Right kidney (tissue), 1 donor: Measurements from ENCODE around the gene NR5A2.
A peak's percentile ranks its signal among the peaks of the same experiment; 100 is the strongest.

ENCODE experiments used
- DNase-seq: peaks from one replicate; pipeline ENCODE4 v3.0.0-alpha.2; 2016

NR5A2 gene

DNA sequence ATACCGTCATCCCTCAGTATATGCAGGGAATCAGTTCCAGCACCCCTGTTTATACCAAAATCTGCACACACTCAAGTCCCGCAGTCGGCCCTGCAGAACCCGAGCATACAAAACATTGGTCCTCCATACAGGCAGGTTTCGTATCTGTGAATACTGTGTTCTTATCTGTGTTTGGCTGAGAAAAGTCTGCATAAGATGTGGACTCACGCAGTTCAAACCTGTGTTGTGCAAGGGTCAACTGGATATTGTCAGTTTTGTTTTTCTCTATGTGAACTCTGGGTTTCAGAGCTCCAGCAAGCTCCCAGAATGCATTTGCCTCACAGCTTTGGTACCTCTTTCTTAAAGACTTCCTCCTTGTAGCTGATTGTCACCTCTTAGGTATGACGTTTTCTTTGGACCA, 100.6 kb downstream of the NR5A2 start:
- DNase-seq = no peak

DNA sequence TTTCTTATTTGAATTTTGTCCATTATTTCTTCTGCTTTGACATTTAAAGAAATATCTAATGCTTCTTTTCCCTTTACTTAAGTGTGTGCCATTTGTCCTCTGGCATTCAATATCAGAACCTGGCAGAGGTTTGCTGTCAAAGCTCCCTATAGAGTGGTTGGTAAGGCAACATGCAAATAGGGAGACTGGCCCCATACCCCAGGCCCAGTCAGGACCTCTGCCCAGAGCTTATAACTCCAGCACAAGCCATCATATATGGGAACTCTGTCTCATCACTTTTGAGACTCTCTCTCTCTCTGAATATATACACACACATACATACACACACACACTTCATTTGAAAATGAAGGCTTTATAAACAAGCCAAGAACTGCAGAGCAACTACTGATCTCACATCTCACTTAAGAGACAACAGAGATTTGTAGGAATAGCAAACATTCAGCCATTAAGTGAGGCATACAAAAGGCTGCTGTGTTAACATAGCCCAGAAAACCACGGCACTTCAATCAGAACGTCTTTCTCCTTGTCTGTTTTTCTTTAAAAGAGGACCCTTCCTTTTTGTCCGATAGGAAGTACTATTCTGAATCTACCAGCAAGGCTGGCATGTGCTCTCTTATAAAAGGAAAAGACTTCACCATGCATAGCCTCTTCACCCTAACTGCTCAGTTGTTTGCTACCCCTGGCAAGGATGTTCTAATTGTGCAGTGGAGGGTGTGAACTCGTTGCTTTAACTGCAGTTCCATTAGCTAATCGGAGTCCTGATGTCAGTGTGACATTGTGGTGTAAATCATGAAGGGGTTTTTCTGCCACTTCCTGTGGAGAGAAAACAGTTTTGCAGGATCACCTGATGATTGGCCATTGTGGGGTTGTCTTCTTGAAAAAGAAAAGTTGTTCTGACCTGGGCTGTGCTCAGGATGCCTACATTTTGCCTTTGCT, 101.7 kb downstream of the NR5A2 start:
- DNase-seq = no peak

DNA sequence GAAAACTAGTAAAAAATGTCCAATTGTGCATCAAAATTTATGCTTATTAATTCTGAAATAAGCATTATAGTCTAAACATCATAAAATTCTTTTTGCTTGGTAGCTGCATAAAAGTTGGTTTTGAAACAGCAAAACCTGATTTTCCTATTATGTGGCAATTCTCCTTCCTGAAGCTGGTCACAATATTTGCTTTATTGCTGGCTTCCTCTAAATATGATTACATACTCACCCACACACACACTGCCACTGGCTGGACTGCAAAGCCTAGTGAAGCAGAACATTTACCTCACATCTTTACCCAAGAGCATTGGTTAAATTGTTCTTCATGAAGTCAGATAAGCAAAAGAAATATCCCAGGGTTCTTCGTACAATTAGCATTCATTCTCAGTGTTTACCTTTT, 103.0 kb downstream of the NR5A2 start:
- no peak for DNase-seq

DNA sequence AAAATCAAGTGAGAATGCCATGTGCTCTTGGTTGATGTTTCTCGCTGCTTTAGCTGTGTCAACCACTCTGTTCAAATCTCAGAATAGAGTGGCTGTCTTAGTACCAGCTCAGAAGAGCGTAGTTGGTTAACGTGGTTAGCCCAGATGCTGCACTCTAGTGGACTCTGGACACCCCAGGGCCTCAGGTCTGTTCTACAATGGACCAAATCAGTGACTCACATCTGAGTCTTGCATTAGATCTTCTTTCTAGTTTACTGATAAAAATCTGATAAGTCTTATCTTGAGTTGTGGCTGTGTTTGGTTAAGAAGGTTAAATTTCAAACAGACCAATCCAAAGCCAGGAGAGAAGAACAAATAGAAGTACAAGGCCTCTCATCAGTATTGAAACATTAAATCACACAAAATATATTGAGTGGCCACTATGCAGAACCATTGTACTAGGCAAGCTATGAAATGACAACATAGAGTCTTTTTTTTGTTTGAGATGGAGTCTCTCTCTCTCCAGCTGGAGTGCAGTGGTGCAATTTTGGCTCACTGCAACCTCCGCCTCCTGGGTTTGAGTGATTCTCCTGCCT, 104.1 kb downstream of the NR5A2 start:
- DNase-seq = no peak

GRCh38 chr1:200133123-200133522, 105.6 kb downstream of the NR5A2 start:
- no peak for DNase-seq

DNA sequence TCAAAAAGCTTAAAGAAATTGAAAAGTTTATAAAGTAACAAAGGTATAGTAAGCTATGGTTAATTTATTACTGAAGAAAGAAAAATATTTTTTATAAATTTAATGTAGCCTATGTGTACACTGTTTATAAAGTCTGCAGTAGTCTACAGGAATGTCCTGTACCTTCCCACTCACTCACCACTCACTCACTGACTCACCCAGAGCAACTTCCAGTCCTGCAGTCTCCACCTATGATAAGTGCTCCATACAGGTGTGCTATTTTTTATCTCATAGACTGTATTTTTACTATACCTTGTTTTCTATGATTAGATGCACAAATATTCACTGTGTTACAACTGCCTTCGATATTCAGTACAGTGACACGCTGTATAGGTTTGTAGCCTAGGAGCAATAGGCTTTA, 106.6 kb downstream of the NR5A2 start:
- no peak for DNase-seq

DNA sequence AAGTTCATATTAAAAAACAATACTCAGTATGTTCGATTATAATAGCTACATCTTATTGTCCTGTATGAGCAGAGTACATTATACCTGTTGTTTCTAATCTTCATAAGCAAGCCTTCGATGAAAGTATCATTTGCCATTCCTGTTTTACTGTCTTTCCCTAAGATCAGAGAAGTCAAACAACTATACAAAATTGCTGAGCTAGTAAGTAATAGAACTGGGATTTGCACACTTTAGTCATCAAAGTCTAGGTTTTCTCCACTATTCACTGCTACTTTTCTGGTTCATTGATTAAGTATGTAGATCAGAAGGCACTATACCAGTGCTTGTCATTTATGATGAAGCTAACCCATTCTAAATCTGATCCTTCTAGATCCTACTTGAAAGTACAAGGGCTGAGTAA, 108.9 kb downstream of the NR5A2 start:
- no peak for DNase-seq

- DNase-seq = no peak
Observed at GRCh38 chr1:200139661-200140250, 112.2 kb downstream of the NR5A2 start.

DNA sequence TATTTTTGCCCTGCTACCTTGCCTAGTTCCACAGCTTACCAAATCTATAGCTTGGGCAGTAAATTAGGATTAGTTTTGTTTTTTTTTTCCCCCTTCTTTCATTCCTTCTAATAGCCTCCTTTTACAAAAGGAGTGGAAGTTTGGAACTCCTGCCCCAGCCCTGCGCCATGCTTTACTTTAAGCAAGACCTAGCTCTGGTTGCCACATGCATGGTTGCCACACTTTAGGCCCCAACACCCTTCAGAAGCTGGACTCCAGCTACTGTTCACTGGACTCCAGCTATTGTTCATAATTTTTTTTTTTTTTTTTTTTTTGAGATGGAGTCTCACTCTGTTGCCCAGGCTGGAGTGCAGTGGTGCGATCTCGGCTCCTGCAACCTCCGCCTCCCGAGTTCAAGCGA, 115.8 kb downstream of the NR5A2 start:
- no peak for DNase-seq

DNA sequence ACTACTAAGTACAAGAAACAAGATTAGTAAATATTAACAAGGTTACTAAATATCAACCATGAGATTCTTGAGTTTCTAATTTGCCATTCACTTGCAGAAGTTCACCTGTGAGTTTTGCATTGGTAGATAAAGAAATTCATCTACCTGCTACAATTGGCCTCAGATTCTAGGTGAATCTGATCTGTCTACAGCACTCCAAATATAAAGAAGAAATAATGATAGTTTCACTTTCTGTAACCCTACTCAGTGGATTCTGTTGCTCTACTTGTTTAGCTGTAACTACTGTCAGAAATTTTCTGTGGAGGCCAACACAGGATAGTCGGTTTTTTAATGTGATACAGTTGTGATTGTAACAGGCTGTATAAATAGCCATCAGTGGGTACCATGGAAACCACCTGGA, 118.6 kb downstream of the NR5A2 start:
- DNase-seq = no peak

DNA sequence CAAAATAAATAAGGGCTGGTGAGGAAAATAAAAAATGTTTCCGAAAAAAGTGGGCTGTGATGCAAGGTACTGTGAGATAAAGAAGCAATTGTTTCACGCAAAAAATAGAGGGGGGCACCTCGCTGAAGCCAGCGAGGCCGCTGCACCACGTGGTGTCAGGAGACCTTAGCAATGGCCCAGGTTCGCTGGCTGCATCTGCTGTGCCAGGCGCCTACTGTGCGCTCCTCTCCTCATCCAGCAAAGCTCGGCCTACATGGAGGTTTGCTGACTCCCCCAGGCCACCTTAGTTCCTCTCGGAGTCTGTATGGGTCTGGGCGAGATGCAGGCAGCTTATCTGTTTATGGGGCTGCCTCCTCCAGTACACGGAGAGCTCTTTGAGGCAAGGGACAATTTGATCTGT, 119.6 kb downstream of the NR5A2 start:
- DNase-seq = no peak

DNA sequence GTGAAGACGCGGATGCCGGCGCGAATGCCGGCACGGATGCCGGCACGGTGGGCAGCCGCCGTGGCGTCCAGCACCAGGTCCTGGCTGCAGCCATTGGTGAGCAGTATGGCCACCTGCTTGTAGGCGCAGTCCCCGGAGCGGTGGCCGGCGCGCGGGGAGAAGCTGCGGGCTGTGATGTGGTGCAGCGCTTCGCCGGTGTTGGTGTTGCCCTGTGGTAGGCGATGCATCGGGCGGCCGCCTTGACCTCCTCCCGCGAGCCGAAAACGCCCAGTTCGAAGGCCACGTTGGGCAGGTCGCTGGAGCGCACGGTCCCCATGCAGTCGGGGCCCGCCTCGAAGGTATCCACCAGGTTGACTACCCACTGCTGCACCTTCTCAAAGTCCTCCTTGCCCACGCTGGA, 120.2 kb downstream of the NR5A2 start:
- DNase-seq = no peak

- DNase-seq = no peak
Observed at GRCh38 chr1:200150006-200150405, 122.5 kb downstream of the NR5A2 start.

GRCh38 chr1:200150721-200151120, 123.2 kb downstream of the NR5A2 start:
- DNase-seq = peak; percentile 18

DNA sequence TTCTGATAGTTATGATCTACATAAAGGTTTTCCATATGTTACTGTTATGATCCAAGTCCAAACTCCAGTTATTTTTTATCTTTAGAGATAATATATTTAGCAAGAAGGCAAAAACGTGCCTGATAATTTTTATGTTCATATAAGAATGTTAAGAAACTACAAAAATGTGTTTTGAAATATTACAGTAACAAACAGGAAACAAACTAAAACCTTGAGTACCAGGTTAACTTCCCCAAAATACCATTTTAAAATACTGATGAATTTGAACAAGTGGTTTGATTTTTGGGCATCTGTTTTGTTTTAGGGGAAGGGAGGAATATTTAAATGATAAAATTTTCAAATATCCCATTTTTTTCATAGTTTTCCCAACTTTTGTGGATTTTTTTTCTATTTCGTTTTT, 124.8 kb downstream of the NR5A2 start:
- no peak for DNase-seq

- no peak for DNase-seq
Observed at GRCh38 chr1:200153277-200154055, 126.0 kb downstream of the NR5A2 start.

DNA sequence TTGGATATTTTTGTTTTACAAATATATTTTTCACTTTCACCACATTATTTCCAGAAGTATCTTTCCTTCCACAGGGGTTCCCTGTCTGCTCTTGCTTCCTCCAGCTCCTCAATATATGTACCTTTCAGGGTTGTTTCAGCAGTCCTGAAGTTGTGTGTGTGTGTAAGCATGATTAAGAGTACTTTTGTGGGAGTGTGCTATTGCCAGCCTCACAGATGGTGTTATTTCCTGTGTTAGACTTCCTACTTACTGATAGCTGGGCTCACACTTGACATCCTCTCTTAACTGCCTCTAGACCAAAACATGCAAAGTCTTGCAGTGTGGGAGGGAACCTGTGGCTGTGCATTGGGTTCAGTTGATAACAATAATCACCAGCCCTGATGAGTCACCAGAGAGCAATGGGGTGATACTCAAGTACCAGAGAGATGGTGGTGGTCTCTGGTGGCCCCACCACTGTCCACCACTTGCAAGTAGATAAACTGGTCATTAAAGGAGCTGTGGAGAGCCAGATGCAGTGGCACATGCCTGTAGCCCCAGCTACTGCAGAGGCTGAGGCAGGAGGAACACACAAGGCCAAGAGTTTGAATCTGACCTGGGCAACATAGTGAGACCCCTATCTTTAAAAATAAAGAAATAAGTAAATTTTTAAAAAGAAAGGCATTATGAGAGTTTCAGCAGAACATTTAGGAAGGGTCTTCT, 126.7 kb downstream of the NR5A2 start:
- no peak for DNase-seq

DNA sequence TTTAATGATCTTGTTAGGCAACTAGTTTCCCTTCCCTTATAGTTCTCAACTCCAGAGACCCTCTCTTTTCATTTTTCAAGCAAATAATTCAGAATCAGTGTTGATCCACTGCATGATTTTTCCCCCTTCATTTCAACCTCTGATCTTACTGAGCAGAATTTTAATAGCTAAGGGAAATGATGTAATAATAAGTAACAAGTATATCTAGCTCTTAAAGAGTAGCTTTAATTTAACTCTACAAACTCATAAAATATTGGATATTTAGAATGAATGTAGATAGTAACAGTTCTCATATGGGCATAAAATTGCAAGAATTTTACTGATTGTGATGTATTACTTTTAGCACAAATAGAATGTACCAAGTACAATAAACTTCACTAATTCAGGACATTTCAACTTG, 130.2 kb downstream of the NR5A2 start:
- DNase-seq = no peak

DNA sequence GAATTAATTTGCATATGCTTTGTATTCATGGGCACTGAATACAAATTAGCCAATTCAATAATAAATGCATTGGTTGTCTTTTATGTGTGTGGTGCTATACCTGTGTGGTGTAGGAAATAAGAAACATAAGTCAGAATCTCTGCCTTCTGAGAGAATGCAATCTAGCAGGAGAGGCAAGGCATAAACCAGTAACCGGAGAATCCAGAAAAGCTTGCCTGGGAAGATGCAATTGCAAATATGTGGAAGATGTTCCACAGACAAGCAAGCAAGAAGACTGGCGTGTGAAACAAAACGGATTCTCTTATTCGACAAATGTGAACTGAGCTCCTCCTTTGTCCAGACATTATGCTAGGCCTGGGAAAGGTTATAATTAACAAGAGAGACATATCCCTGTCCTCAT, 134.3 kb downstream of the NR5A2 start:
- no peak for DNase-seq

- DNase-seq = no peak
Observed at GRCh38 chr1:200162258-200162657, 134.7 kb downstream of the NR5A2 start.

- no peak for DNase-seq
Observed at GRCh38 chr1:200162877-200163276, 135.4 kb downstream of the NR5A2 start.

DNA sequence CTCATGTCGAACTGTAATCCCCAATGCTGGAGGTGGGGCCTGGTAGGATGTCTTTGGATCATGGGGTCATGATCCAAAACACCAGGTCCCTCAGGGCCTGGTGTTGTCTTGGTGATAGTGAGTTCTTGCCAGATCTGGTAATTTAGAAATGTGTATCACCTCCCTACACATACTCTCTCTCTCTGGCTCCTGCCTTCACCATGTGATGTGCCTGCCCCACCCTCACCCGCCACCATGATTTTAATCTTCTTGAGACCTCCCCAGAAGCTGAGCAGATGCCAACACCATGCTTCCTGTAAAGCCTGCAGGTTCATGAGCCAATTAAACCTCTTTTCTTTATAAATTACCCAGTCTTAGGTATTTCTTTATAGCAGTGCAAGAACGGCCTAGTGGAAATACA, 136.4 kb downstream of the NR5A2 start:
- no peak for DNase-seq
